GDM1 (cell line): ENCODE measurements around the gene GOLGA8A.
A peak's percentile ranks its signal among the peaks of the same experiment; 100 is the strongest.
"Not testable (repeated sequence)": the region's sequence is repeated elsewhere in the genome, so short reads cannot be mapped to it uniquely, and the experiment has no call there.

ENCODE experiments used
- DNase-seq: peaks from one replicate; lab custom pipeline; 2025; lab: John Stamatoyannopoulos, UW

GOLGA8A gene, protein sequence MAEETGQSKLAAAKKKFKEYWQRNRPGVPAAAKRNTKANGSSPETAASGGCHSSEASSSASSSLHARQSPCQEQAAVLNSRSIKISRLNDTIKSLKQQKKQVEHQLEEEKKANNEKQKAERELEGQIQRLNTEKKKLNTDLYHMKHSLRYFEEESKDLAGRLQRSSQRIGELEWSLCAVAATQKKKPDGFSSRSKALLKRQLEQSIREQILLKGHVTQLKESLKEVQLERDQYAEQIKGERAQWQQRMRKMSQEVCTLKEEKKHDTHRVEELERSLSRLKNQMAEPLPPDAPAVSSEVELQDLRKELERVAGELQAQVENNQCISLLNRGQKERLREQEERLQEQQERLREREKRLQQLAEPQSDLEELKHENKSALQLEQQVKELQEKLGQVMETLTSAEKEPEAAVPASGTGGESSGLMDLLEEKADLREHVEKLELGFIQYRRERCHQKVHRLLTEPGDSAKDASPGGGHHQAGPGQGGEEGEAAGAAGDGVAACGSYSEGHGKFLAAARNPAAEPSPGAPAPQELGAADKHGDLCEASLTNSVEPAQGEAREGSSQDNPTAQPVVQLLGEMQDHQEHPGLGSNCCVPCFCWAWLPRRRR

DNA sequence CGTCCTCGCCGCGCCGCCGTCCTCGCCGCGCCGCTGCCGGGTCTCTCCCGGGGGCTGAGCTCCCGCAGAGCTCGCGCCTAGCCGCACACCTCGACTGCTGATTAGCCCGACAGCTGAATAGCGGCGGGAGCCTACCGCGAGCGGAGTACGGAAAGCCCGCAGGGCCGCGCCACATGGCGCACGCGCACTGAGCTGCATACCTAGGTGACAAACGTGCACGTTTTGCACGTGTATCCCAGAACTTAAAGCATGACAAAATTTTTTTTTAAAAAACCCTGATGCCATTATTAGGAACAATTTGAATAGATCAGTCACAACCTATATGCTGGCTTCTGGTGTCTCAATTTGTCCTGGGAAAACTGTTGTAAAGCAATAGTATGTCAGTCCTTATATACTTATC is at the start of gene GOLGA8A:
GOLGA8A (minus strand) TSS at position 122 of the 400 bp plus-strand sequence. CDS start 48,117 bp downstream, outside the sequence.
- DNase-seq, result peak; percentile 63

DNA sequence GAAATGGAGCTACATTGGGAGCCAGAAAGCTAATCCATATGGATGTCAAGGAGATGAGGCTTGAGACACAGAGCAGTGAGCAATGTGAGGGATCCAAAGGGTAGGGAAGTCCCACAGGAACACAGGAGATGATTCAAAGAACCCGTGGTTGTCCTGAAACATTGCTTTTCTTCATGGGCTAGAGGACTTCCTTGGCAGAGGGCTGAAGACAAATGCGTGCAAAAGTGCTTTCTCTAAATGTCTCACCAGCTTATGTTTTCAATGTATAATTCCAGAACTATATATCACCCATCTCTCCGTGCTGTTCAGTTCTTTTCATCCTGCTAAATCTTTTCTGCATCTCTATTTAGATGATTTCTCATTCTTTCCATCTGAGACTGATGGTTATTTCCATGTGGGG is 46.0 kb upstream of the GOLGA8A start:
- DNase-seq, result no peak

DNA sequence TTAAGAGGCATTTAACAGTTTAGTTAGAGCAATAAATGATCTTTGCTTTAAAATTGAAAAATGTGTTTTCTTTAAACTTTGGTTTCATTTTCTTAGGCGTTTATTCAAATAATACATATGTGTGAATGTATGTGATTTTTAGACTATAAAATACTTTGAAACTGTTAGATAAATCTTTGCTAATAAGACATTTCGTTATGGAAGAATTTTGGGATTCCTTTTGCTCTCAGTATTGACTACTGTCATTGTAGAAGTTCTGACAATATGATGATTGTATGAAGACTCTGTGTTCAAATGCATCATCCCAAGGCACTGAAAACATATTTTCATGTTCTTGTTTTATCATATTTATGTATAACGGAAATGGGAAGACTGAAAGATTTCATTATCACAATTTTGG is 43.8 kb upstream of the GOLGA8A start:
- no peak for DNase-seq

DNA sequence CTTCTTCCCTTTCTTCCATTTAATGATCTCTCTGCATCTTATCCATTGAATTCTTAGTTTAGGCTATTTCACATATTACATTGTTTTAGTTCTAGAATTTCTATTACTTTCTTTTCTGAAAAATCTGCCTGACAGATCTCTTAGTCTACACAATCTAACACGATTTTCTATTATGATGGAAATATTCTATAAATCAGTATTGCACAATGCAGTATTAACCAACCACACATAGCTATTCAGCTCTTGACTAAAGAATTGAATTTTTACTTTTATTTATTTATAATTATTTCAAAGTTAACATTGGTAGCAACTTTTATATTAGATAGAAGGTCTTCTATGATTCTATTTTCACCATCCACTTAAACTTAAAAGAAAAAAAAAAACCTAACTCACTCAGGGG is 36.2 kb upstream of the GOLGA8A start:
- DNase-seq, result no peak

DNA sequence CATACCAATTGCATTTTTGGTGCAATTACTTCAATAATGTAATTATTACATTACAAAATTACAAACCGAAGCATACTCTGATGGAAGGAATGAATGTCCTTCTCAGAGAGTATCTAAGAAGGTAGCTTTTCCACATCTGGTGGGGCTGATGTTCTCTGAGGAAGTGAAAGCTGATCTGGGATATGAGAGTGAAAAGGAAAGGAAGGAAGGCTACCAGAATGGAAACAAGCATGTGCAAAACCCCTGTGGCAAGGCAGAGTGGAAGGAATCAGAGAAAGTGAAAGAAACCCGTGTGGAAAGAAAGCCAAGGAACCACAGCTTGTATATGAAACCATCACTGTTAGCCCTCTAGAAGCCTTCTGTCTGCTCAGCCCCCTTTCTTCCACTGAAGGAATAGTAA is 35.3 kb upstream of the GOLGA8A start:
- DNase-seq, result no peak

DNA sequence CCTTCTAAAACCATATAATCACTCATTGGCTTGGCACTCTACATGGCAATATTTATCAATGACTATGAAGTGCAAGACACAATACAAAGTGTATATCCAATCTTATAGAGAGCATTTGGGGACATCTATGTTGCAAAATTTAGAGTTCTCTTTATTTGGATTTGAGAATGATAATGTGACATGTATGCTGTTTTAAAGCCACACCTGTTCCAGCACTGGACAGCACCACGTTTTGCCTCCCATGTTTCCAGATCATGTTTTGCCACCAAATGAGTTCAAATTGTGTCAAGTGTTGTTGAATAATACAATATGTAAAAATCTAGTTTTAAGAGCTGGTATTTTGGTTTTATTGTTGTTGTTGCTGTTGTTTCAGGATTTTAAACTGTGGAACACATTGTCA is 33.3 kb upstream of the GOLGA8A start:
- no peak for DNase-seq

DNA sequence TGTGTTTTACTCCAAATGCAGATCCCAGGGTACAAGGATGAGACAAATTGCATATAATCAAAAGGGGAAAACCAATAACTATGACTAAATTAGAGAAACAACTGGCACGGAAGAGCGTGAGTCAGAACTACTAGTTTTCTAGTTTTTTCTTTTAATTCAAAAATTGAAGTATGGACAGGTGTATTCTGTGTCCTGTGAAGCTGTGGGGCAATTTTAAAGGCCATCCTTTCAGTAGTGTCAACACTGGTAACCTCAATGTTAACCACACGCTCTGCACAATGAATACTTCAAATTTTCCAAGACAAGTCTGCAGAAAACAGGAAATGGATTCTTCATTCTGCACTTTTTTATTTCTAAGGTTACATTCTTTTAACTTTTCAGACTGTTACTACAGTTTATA is 32.5 kb upstream of the GOLGA8A start:
- DNase-seq, result no peak

DNA sequence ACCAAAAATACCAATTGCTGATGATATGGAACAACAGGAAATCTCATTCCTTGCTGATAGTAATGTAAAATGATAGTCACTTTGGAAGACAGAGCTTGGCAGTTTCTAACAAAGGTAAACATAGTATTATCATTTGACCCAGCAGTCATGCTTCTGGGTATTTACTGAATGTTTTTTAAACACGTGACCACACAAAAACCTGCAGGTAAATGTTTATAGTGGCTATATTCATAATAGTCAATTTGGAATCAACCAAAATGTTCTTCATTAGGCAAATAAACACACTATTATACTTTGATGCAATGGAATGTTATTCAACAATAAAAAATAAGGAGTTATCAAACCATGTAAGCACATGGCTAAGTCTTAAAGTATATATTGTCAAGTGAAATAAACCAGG is 24.1 kb upstream of the GOLGA8A start:
- no peak for DNase-seq

DNA sequence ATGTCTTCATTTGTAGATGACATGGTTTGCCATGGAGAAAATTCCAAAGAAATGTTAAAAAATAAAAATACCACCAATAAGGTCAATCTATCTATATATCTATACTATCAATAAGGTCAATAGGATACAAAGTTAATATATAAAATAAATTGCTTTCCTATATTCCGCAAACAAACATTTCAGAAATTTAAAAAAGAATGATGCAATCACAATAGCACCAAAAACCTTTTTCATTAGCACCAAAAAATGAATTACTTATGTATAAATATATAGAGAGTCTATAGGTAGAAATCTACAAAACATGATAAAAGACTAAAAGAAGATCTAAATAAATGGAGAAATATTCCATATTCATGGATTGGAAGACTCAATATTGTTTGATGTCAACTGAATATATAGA is 22.8 kb upstream of the GOLGA8A start:
- no peak for DNase-seq

DNA sequence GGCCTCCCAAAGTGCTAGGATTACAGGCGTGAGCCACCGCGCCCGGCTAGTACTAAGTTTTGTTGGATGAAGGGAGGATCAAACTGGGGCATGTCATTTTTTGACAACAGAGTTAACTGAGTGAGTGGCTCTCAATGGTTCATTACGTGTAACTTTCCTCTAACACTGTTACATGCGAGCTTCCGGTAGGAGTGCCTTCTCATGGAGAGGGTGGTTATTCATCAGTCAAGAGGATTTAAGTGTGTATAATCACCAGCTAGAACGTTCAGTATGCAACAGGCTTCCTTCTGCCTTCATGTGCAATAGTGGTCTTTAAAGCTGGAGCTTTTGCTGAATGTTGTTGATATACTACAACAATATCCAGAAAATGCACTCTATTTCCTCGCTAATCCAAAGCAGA is 19.1 kb upstream of the GOLGA8A start:
- no peak for DNase-seq

DNA sequence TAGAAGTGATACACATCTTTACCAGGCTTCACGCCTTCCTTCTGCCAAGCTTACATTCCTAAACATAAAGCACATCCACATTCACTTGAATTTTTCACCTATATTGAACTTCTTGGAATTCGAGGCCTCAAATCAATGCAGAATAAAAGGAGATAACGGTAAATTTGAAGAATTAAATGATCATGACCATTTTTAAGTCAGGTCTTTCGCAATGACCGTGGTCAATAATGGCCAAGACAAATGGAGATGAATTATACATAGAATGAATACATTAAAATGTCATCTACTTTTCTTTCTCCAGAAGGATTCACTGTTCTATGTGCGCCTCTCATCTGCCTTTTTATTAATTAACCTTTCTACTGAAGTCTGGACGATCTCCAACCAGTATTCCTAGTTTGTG is 5.3 kb upstream of the GOLGA8A start:
- DNase-seq, result no peak

DNA sequence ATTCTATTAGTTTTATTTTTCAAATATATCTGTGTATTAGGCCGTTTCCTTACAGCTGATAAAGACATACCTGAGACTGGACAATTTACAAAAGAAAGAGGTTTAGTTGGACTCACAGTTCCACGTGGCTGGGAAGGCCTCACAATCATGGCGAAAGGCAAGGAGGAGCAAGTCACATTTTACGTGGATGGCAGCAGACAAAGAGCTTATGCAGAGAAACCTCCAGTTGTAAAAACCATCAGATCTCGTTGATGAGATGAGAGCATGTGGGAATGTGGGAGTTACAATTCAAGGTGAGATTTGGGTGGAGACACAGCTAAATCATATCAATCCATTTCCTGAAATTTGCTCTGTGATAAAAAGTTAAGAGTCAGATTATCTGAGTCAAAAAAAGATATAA is 2.3 kb upstream of the GOLGA8A start:
- no peak for DNase-seq

DNA sequence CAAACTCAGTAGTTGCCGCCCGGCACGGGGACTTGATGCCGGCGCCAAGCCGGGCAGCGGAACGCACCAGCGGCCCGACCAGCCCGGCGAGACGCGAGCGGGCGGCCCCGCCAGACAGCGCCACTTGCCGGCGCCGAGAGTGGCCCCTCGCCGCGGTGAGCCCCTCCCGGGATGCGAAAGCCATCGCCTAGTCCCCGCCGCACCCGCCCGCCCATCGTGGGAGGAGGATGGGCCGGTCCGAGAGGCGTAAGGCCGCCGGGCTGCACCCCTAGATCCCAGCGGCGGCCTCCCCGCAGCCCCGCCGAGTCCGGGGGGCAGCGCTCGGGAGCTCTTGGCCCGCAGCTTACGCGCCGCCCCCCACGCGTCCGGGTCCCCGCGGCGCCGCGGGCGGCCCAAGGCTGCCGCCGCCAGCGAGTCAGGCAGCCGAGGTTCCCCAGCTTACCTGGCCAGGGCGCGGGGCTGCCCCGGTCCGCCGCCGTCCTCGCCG is 609 bp downstream of the GOLGA8A start:
- DNase-seq, result peak; percentile 2

DNA sequence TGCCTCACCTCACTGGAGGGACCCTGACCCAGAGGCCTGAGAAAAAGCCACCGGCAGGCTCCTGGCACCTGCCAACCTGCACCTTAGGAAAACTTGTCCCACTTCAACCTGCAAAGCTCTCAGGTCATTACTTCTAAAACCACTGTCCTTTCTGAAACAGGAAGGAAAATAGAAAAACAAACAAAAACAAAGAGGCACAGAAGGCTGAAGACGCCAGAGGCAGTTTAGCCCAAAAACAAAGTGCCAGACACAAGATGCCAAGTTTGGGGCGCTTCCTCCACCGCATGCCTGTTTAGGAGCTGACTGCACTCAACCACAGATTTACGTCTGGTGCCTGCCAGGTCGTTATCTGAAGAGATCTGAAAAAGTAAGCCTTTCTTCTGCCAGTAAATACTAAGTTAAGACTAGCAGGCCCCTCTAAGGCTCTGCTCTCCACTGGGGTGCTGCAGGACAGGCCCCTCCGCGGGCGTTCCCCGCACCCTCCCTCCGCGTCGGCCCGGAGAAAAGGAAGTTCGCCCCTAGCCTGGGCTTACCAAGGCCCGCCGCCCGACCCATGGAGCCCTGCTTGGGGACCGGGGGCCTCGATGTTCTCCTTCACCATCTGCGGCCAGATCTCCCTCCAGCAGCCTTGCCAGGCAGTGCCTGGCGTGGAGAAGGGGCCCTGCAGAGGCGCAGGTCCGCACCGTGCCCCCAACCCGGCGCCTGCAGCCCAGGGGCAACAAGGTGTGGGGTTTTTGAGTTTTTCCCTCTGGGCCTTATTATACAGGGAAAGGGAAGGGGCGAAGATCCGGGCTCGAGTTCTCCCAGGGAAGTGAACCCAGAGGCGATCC is 1.3 kb downstream of the GOLGA8A start:
- DNase-seq, result no peak

DNA sequence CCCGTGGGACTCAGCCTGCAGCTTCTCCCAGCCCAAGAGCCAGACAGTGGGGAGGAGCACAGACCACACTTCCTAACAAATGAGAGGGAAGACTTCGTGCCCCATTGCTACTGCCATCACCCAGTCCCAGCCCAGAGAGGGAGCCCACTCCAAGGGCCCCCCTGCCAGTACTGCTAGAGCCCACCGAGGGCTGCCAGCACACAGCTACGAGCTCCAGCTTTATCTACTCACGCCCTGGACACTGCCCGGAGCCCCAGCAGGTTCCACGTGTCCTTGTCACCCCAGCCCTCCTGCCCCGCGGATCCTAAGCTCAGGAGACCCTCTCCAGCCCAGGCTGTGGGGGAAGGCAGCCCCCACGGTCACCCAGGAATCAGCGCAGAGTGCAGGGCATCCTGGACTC is 1.9 kb downstream of the GOLGA8A start:
- no peak for DNase-seq

DNA sequence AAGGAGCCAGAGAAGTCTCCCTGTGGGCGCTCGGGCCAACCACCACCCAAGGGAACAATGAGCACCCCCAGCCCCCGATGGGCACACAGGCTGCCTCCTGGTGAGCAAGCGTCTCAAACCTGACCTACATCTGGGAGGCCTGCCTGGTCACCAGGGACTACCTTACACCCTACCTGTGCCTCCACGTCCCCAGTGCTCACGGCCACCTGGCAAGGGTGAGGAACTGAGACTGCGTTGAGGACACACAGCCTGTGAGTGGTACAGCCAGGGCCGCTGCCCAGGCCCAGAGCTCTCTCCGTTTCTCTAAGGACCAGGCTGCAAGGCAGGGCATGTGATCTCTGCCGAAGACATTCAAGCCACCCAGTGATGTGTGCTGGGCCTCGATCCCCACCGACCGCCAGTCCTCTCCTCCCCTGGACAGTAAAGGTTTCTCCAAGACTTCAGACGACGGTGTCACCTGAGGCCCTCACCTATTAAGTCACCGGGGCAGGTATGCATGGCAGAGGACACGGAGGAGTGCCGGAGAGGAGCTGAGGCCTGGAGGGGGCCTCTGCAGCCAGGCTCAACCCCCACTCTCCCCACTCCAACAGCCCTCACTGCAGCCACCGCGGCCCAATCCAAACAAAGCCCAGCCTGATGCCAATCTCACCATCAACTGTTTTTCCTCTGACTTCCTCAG is 2.8 kb downstream of the GOLGA8A start:
- DNase-seq, result no peak

DNA sequence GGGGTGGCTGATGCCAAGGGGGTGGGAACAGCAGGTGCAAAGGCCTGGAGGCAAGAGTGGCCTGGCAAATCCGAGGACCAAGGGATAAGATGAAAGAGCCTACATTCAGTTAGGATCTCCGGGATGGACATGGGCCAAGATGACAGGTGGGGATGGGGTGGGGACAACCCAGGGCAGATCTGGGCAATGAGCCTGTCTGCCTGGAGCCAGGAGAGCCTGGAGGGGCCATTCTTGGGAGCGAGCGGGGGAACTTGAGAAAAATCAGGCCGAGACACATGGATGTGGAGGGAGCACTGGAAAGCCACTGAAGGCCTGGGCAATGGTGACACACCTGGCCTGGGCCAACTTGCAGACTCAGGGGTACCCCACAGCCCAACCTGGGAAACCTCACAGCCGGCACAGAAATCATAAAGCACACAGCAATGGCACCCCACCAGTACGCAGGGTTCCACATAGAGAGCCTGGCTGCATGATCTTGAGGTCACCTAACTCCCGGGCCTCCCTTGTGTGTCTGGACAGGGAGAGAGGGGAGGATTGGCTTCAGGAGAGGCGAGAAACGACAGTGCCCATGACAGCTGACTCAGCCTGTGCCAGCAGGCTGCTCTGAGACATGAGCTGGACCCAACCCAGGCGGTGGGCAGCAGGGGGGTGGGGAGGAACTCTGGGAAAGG is 3.5 kb downstream of the GOLGA8A start:
- not testable (repeated sequence) for DNase-seq

DNA sequence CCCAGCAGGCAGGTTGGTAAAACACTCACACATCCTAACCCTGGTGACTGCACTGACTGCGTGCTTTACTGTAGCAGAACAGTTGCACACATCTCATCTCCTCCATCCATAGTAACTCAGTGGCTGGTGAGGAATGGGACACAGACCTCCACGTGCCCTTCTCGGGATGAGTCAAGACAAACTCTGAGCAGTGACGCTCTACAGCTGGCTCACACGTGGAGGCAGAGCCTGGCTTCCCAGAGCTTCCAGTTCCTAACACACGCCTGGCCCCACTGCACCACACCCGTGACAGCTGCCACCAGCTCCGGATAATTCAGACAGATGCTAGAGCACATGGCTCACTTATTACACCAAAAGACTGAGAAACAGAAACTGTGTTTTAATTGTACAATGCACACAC is 7.0 kb downstream of the GOLGA8A start:
- DNase-seq, result not testable (repeated sequence)

DNA sequence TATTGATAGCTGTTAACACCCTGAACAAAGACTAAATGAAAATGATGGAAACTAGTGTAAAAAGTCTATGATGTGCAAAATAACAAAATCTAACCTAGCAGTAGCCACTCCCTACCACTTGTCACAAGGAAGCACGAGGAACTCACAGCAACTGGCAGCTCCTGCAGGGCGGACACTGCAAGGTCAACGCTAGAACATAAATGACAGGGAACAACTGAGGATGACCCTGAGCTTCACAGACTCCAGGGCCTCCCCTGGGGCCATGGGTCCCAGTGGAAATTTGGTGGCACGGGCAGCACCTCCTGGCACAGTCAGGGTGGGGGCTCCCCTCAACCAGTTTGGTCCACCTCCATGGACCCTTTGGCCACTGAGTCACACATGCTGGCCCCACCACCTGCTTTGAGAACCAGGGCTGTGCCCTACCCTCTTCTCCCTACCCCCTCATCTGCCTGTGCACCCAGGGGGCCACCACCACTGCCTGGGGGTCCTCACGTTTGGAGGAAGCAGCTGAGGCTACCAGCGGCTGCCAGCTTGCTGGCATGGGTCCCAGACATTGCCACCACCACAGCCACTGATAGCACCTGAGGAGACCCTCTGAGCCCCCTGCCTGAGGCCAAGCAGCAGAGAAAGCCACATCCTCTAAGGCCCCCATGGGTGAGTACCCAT is 14.1 kb downstream of the GOLGA8A start:
- not testable (repeated sequence) for DNase-seq

DNA sequence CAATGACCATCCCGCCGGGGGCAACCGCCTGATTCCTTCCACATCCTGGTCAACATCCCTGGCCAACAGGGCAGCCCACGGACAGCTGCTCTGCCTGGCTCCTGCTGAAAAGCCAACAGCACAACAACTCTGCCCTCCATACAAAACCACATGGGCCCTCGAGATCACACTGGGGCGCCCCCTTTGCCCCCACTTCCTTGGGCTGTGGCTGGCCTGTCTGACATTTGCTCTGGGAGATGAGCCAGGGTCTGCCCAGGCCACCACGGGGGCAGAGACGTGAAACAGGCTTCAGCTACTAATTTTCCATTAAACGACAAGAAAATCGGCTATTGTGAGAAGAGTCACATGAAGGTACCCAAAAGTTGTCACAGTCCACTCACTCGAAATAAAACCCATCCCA is 16.7 kb downstream of the GOLGA8A start:
- not testable (repeated sequence) for DNase-seq

DNA sequence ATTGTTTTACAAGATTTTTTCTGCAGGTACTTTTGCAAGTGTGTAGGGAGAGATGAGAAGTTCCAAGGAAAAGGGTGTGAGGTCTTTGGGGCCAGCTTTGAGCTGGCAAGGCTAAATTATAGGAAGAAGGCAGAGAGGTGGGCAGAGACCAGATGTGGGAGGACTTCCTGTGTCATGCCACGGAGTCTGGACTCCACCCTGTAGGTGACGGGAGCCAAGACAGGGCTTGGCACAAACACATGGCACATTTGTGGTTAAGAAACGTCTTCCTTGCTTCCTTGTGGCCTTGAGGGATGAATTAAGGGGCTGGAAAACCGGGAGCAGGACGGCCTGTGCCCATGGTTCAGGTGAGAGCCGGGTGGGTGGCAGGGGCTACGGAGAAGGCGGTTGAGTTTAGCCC is 19.2 kb downstream of the GOLGA8A start:
- not testable (repeated sequence) for DNase-seq
